ENCODE measurements around the gene EXOC6B.
A peak's percentile ranks its signal among the peaks of the same experiment; 100 is the strongest.

EXOC6B gene

DNA sequence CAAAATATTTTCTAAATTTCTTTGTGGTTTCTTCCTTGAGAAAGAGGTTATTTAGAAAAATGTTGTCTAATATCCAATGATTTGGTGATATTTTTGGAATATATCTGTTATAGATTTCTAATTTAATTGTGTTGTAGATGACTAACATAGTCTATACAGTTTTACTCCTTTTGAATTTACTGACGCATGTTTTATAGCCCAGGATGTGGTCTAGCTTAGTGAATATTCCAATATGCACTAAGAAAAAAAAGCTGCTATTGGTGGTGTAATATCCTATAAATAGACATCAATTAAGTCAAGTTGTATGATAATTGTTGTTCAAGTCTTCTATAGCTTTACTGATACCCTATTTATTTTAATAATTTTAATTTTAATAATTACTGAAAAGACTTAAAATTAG lies 437.6 kb downstream of the EXOC6B start:
- Histone ChIP-seq H3K27me3 (ENCODE audit: insufficient read depth, low read length) (no peaks in the 10 kb centered on the region), H3K18ac (ENCODE audit: low read length) (no peak overlapping the region), H4K91ac (ENCODE audit: low read depth, low read length) (no peak overlapping the region), H3K4me1 (ENCODE audit: control insufficient read depth in 1 of 2, insufficient read depth in 2 of 2, low read length in 2 of 2) (no peaks in the 10 kb centered on the region), H3K4ac (ENCODE audit: low read depth, low read length) (no peak overlapping the region), H3K27ac (ENCODE audit: low read depth, low read length) (no peak overlapping the region), H2BK12ac (ENCODE audit: low read length) (no peak overlapping the region), H2AFZ (ENCODE audit: insufficient read depth, low read length, poor library complexity) (no peak overlapping the region), H2AK5ac (ENCODE audit: low read length) (no peak overlapping the region), H4K12ac (ENCODE audit: low read depth, low read length) (no peak overlapping the region), H3K79me2 (ENCODE audit: control insufficient read depth, insufficient read depth, low read length, poor library complexity) (no peaks in the 10 kb centered on the region), H3K4me3 (ENCODE audit: low read depth, low read length) (no peak overlapping the region), H3K23ac (ENCODE audit: low read length) (no peak overlapping the region), H3K4me2 (ENCODE audit: low read length) (no peak overlapping the region), H2BK5ac (ENCODE audit: low read depth, low read length, poor library complexity) (no peak overlapping the region), H3K79me1 (ENCODE audit: low read length) (no peaks in the 10 kb centered on the region), H3K14ac (ENCODE audit: low read length) (no peak overlapping the region), H4K8ac (ENCODE audit: low read depth, low read length) (no peak overlapping the region), H3K9ac (ENCODE audit: low read length) (no peak overlapping the region), H3K36me3 (ENCODE audit: control insufficient read depth in 1 of 2, insufficient read depth in 2 of 2, low read length in 2 of 2) (peaks cover 0 to 4% of the 10 kb centered on the region in 2 experiments), H3K9me3 (ENCODE audit: insufficient read depth, low read depth, low read length) (peaks cover 8% of the 10 kb centered on the region), H2BK120ac (ENCODE audit: insufficient read depth, low read length, poor library complexity) (no peak overlapping the region)
- no peak for DNase-seq
- no CpG with 5 or more reads among the region's 1 CpG for WGBS (ENCODE audit: extremely low coverage, insufficient coverage, insufficient read length)

DNA sequence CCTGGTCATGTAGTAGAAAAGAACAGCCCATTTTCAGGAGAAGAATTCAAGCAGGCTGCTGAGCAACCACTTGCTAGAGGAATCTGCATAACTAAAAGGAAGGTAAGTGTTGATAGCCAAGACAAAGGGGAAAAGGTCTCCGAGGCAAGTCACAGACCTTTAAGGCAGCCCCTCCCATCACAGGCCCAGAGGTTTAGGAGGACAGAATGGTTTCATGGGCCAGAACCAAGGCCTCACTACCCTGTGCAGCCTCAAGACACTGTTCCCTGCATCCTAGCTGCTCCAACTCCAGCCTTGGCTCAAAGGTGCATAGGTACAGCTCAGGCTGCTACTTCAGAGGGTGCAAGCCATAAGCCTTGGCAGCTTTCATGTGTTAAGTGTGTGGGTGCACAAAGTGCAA lies 439.5 kb downstream of the EXOC6B start:
- no peak for DNase-seq
- no CpG with 5 or more reads among the region's 1 CpG for WGBS (ENCODE audit: extremely low coverage, insufficient coverage, insufficient read length)
- H3K79me1 ChIP-seq (ENCODE audit: low read length), result no peaks in the 10 kb centered on the region
- H4K91ac ChIP-seq (ENCODE audit: low read depth, low read length), result no peak overlapping the region
- peaks cover 6% of the 10 kb centered on the region for H3K9me3 ChIP-seq (ENCODE audit: insufficient read depth, low read depth, low read length)
- H2BK120ac ChIP-seq (ENCODE audit: insufficient read depth, low read length, poor library complexity), result no peak overlapping the region
- H2AK5ac ChIP-seq (ENCODE audit: low read length), result no peak overlapping the region
- no peak overlapping the region for H3K23ac ChIP-seq (ENCODE audit: low read length)
- H2BK12ac ChIP-seq (ENCODE audit: low read length), result no peak overlapping the region
- no peak overlapping the region for H3K14ac ChIP-seq (ENCODE audit: low read length)
- no peak overlapping the region for H3K4me3 ChIP-seq (ENCODE audit: low read depth, low read length)
- no peak overlapping the region for H2AFZ ChIP-seq (ENCODE audit: insufficient read depth, low read length, poor library complexity)
- H3K18ac ChIP-seq (ENCODE audit: low read length), result no peak overlapping the region
- no peak overlapping the region for H3K9ac ChIP-seq (ENCODE audit: low read length)
- peaks cover 0 to 4% of the 10 kb centered on the region in 2 experiments for H3K36me3 ChIP-seq (ENCODE audit: control insufficient read depth in 1 of 2, insufficient read depth in 2 of 2, low read length in 2 of 2)
- no peak overlapping the region for H3K4me2 ChIP-seq (ENCODE audit: low read length)
- no peaks in the 10 kb centered on the region for H3K27me3 ChIP-seq (ENCODE audit: insufficient read depth, low read length)
- no peak overlapping the region for H3K27ac ChIP-seq (ENCODE audit: low read depth, low read length)
- no peaks in the 10 kb centered on the region for H3K4me1 ChIP-seq (ENCODE audit: control insufficient read depth in 1 of 2, insufficient read depth in 2 of 2, low read length in 2 of 2)
- no peak overlapping the region for H4K8ac ChIP-seq (ENCODE audit: low read depth, low read length)
- H2BK5ac ChIP-seq (ENCODE audit: low read depth, low read length, poor library complexity), result no peak overlapping the region
- H3K4ac ChIP-seq (ENCODE audit: low read depth, low read length), result no peak overlapping the region
- no peak overlapping the region for H4K12ac ChIP-seq (ENCODE audit: low read depth, low read length)
- no peaks in the 10 kb centered on the region for H3K79me2 ChIP-seq (ENCODE audit: control insufficient read depth, insufficient read depth, low read length, poor library complexity)

DNA sequence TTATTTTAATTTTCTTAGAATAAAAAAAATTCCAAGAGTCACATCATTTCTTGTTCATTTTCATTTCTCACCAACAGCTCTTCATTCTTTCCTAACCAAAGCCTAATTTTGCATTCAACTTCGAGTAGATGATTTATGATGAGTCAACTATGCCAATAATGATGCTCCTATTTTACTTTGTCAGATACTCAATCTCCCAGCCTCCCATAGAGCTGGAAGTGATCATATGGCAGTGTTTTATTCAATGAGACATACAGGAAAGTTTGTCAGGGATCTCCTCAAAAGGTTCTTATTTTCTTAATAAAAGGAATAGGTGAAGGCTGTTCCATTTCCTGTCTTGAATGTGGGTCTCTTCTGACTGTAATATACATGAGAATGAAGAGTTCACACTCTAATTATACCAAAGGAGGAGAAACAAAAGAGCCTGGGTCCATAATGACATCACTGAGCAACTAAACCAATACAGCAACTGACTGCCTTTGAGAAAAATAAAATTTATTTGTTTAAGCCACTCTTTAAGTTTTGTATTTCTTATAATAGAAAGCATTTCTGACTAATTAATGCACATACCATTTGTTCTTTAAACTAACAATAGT lies 447.0 kb downstream of the EXOC6B start:
- DNase-seq, result no peak
- no peak overlapping the region for H3K4me3 ChIP-seq (ENCODE audit: low read depth, low read length)
- no peak overlapping the region for H4K12ac ChIP-seq (ENCODE audit: low read depth, low read length)
- H3K36me3 ChIP-seq (ENCODE audit: control insufficient read depth in 1 of 2, insufficient read depth in 2 of 2, low read length in 2 of 2), result peaks cover 0 to 1% of the 10 kb centered on the region in 2 experiments
- no peak overlapping the region for H3K9ac ChIP-seq (ENCODE audit: low read length)
- H2AFZ ChIP-seq (ENCODE audit: insufficient read depth, low read length, poor library complexity), result no peak overlapping the region
- no peak overlapping the region for H2BK5ac ChIP-seq (ENCODE audit: low read depth, low read length, poor library complexity)
- no peaks in the 10 kb centered on the region for H3K79me1 ChIP-seq (ENCODE audit: low read length)
- H3K79me2 ChIP-seq (ENCODE audit: control insufficient read depth, insufficient read depth, low read length, poor library complexity), result no peaks in the 10 kb centered on the region
- no peak overlapping the region for H2BK12ac ChIP-seq (ENCODE audit: low read length)
- H4K8ac ChIP-seq (ENCODE audit: low read depth, low read length), result no peak overlapping the region
- WGBS (ENCODE audit: extremely low coverage, insufficient coverage, insufficient read length), result no CpG with 5 or more reads among the region's 1 CpG
- H3K23ac ChIP-seq (ENCODE audit: low read length), result no peak overlapping the region
- H2BK120ac ChIP-seq (ENCODE audit: insufficient read depth, low read length, poor library complexity), result no peak overlapping the region
- H3K14ac ChIP-seq (ENCODE audit: low read length), result no peak overlapping the region
- H3K4me1 ChIP-seq (ENCODE audit: control insufficient read depth in 1 of 2, insufficient read depth in 2 of 2, low read length in 2 of 2), result no peaks in the 10 kb centered on the region
- no peak overlapping the region for H3K27ac ChIP-seq (ENCODE audit: low read depth, low read length)
- H2AK5ac ChIP-seq (ENCODE audit: low read length), result no peak overlapping the region
- no peak overlapping the region for H3K4me2 ChIP-seq (ENCODE audit: low read length)
- H3K4ac ChIP-seq (ENCODE audit: low read depth, low read length), result no peak overlapping the region
- H4K91ac ChIP-seq (ENCODE audit: low read depth, low read length), result no peak overlapping the region
- H3K18ac ChIP-seq (ENCODE audit: low read length), result no peak overlapping the region
- no peaks in the 10 kb centered on the region for H3K9me3 ChIP-seq (ENCODE audit: insufficient read depth, low read depth, low read length)
- H3K27me3 ChIP-seq (ENCODE audit: insufficient read depth, low read length), result no peaks in the 10 kb centered on the region

DNA sequence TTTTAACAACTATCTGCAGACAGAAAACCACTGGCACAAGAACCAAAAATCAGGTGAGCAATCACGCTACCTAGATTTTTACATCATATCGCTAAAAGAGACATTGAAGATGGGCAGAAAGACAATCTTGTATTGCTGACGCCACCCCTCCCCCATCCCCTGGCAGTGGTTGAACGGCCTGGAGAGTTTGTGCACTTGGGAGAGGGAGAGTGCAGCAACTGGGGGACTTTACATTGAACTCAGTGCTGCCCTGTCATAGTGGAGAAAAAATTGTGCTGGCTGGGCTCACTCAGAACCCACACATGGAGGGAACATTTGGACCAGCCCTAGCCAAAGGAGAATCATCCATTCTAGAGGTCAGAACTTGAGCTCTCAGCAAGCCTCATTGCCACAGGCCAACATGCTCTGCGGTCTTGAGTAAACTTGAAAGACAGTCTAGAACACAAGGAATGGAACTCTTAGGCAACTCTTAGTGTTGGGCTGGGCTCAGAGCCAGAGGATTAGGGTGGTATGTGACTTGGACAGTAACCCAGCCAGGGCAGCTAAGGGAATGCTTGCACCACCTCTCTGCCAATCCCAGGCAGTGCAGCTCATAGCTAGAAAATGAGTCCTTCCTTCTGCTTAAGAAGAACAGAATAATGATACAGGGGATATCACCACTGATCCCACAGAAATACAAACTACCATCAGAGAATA lies 458.2 kb downstream of the EXOC6B start:
- no peak overlapping the region for H3K4me2 ChIP-seq (ENCODE audit: low read length)
- H3K27me3 ChIP-seq (ENCODE audit: insufficient read depth, low read length), result no peaks in the 10 kb centered on the region
- no peak overlapping the region for H4K91ac ChIP-seq (ENCODE audit: low read depth, low read length)
- H2BK12ac ChIP-seq (ENCODE audit: low read length), result no peak overlapping the region
- no peak overlapping the region for H2AFZ ChIP-seq (ENCODE audit: insufficient read depth, low read length, poor library complexity)
- no peak overlapping the region for H3K9ac ChIP-seq (ENCODE audit: low read length)
- no peaks in the 10 kb centered on the region for H3K4me1 ChIP-seq (ENCODE audit: control insufficient read depth in 1 of 2, insufficient read depth in 2 of 2, low read length in 2 of 2)
- no peak overlapping the region for H3K4me3 ChIP-seq (ENCODE audit: low read depth, low read length)
- DNase-seq, result peak; percentile 93 to 94
- no peak overlapping the region for H2BK5ac ChIP-seq (ENCODE audit: low read depth, low read length, poor library complexity)
- H3K14ac ChIP-seq (ENCODE audit: low read length), result no peak overlapping the region
- no peak overlapping the region for H4K8ac ChIP-seq (ENCODE audit: low read depth, low read length)
- H4K12ac ChIP-seq (ENCODE audit: low read depth, low read length), result no peak overlapping the region
- WGBS (ENCODE audit: extremely low coverage, insufficient coverage, insufficient read length), result no CpG with 5 or more reads among the region's 5 CpGs
- no peak overlapping the region for H2AK5ac ChIP-seq (ENCODE audit: low read length)
- H3K4ac ChIP-seq (ENCODE audit: low read depth, low read length), result no peak overlapping the region
- H3K27ac ChIP-seq (ENCODE audit: low read depth, low read length), result no peak overlapping the region
- no peaks in the 10 kb centered on the region for H3K79me1 ChIP-seq (ENCODE audit: low read length)
- no peaks in the 10 kb centered on the region for H3K9me3 ChIP-seq (ENCODE audit: insufficient read depth, low read depth, low read length)
- H3K23ac ChIP-seq (ENCODE audit: low read length), result no peak overlapping the region
- H3K18ac ChIP-seq (ENCODE audit: low read length), result no peak overlapping the region
- H3K79me2 ChIP-seq (ENCODE audit: control insufficient read depth, insufficient read depth, low read length, poor library complexity), result no peaks in the 10 kb centered on the region
- H2BK120ac ChIP-seq (ENCODE audit: insufficient read depth, low read length, poor library complexity), result no peak overlapping the region
- H3K36me3 ChIP-seq (ENCODE audit: control insufficient read depth in 1 of 2, insufficient read depth in 2 of 2, low read length in 2 of 2), result no peaks in the 10 kb centered on the region
